ENCODE data around the gene NRK.
"Not testable (repeated sequence)": the region's sequence is repeated elsewhere in the genome, so short reads cannot be mapped to it uniquely, and the experiment has no call there.

Gene NRK, protein sequence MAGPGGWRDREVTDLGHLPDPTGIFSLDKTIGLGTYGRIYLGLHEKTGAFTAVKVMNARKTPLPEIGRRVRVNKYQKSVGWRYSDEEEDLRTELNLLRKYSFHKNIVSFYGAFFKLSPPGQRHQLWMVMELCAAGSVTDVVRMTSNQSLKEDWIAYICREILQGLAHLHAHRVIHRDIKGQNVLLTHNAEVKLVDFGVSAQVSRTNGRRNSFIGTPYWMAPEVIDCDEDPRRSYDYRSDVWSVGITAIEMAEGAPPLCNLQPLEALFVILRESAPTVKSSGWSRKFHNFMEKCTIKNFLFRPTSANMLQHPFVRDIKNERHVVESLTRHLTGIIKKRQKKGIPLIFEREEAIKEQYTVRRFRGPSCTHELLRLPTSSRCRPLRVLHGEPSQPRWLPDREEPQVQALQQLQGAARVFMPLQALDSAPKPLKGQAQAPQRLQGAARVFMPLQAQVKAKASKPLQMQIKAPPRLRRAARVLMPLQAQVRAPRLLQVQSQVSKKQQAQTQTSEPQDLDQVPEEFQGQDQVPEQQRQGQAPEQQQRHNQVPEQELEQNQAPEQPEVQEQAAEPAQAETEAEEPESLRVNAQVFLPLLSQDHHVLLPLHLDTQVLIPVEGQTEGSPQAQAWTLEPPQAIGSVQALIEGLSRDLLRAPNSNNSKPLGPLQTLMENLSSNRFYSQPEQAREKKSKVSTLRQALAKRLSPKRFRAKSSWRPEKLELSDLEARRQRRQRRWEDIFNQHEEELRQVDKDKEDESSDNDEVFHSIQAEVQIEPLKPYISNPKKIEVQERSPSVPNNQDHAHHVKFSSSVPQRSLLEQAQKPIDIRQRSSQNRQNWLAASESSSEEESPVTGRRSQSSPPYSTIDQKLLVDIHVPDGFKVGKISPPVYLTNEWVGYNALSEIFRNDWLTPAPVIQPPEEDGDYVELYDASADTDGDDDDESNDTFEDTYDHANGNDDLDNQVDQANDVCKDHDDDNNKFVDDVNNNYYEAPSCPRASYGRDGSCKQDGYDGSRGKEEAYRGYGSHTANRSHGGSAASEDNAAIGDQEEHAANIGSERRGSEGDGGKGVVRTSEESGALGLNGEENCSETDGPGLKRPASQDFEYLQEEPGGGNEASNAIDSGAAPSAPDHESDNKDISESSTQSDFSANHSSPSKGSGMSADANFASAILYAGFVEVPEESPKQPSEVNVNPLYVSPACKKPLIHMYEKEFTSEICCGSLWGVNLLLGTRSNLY (N-terminal part only)
- total RNA-seq = 0 reads per million in 2 donors

- no peak for DNase-seq
Measured at GRCh38 chrX:105822138-105823091, at the start of gene NRK. TSS of gene NRK (plus strand) at chrX:105822539. CDS start at chrX:105822846, 307 bp downstream.

GRCh38 chrX:105773801-105774200 is 48.5 kb upstream of the NRK start:
- no peak for DNase-seq

DNA sequence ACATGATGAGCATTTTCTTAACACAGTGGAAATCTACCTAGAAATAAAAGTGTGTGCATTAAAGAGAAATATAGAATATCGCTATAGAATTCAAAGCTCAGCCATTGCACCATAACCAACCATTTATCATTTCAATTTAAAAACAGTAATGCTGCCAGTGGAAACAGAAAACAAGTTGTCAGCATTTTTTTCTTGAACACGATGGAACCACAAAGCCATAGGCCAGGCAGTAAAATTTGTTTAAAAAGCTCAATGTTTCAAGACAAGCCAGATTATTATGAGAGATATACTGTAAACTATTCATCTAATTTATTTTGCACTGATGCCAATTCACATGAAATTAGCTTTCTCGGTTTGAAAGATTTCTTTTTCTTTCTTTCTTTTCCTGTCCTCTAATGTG is 46.7 kb upstream of the NRK start:
- no peak for DNase-seq

- no peak for DNase-seq
Measured at GRCh38 chrX:105781804-105782203, 40.5 kb upstream of the NRK start.

DNA sequence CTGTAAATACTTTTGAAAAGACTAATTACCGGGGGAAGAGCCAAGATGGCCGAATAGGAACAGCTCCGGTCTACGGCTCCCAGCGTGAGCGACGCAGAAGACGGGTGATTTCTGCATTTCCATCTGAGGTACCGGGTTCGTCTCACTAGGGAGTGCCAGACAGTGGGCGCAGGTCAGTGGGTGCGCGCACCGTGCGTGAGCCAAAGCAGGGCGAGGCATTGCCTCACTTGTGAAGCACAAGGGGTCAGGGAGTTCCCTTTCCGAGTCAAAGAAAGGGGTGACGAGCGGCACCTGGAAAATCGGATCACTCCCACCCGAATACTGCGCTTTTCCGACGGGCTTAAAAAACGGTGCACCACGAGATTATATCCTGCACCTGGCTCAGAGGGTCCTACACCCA is 25.5 kb upstream of the NRK start:
- DNase-seq = not testable (repeated sequence)

DNA sequence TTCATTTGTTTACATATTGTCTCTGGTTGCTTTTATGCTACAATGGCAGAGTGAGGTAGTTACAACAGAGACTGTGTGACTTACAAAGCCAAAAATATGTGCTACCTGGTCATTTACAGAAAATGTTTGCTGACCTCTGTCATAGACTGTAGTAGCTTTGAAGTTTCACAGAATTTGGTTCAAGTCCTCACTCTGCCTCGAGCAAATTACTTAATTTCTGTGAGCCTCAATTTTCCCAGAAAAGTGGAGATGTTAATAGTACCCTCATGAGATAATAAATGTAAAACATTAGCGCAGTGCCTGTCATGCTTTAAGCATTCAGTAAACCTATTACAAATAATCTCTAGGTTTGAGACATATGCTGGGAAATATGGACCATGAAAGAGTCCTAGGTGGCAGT is 18.4 kb upstream of the NRK start:
- no peak for DNase-seq

- DNase-seq = not testable (repeated sequence)
Measured at GRCh38 chrX:105805655-105806054, 16.7 kb upstream of the NRK start.

DNA sequence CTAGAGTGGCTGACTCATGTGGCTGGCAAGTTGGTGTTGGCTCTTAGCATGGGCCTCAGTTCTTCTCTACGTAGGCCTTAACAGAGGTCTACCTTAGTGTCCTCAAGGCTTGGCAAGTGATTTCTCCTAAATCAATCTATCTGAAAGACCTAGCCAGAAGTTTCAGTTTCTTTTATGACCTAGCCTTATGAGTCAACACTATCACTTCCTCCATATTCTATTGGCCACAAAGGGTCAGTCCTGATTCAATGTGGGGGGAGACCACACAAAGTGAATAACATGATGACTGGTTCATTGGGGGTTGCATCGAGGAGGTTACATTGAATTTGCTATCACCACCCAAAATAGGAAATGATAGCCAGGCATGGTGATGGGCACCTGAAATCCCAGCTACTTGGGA is 5.8 kb upstream of the NRK start:
- no peak for DNase-seq

GRCh38 chrX:105820247-105820646 is 2.1 kb upstream of the NRK start:
- no peak for DNase-seq

DNA sequence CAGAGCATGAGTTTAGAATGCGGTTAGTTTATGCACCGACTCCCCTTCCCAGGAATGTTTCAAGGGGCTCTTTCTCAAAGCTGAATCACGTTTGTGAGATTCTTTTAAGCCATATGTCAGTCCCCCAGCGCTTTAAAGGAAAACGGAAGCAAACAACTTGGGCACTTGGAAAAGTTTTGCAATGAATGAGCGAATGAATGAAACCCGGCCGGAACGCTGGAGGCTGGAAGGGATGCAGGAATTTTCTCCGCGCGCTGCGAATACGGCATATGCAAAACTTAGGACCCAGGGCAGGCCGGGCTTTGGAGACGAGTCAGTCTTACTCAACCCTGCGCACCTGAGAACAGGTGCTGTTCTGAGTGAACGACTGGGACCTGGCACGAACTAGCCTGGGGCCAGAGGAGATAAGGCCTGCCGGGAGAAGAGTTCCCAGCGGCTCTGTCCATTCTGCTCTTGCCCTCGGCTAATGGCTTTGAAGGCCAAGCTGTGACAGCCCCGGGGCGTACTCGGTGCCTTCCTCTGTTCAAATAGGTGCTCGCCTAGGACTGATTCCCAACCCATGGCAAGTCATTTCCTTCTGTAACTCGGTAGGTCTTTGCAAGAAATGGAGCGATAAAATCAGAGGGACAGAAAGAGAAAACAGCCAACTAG is 743 bp upstream of the NRK start:
- no peak for DNase-seq

- DNase-seq = no peak
Measured at GRCh38 chrX:105823092-105823455, 735 bp downstream of the NRK start.

DNA sequence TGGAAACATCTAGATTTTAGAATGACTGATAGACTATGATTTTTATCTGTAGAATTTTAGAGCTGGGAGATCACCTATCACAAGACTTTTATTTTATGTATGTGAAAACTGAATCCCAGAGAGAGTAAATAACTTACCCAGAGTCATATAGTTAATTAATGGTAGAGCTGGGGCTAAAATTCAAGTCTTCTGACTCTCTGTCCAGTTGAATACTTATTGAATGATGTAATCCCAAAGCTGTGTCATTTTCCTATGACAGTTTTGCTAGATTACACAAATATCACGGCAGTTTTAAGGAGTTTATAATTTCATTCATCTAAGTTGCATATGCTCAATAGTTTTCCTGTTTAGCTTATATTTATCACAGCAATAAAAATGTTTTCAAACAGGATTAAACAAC is 6.7 kb downstream of the NRK start:
- no peak for DNase-seq

- no peak for DNase-seq
Measured at GRCh38 chrX:105837232-105837631, 14.9 kb downstream of the NRK start.

- no peak for DNase-seq
Measured at GRCh38 chrX:105845631-105846030, 23.3 kb downstream of the NRK start.

GRCh38 chrX:105850100-105850499 is 27.8 kb downstream of the NRK start:
- DNase-seq = not testable (repeated sequence)

- no peak for DNase-seq
Measured at GRCh38 chrX:105865709-105866108, 43.4 kb downstream of the NRK start.

DNA sequence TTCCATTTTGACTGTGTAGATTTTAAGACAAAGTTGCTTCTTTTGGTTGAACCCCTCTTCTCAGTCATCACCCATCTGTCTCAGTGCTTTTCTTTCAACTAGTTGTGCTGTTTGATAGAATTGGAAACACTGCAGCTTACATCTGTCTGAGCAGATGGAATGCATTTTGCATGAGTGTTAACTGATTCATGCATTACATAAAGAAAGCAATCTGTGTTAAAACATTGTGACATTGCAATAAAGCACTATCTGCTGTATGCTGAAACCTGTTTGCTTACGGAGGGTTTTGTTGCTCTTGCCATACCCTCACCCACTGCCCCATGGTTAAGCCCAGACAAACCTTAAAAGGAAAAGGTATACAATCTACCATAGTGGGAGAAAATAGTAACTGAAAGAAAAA is 47.4 kb downstream of the NRK start:
- no peak for DNase-seq

DNA sequence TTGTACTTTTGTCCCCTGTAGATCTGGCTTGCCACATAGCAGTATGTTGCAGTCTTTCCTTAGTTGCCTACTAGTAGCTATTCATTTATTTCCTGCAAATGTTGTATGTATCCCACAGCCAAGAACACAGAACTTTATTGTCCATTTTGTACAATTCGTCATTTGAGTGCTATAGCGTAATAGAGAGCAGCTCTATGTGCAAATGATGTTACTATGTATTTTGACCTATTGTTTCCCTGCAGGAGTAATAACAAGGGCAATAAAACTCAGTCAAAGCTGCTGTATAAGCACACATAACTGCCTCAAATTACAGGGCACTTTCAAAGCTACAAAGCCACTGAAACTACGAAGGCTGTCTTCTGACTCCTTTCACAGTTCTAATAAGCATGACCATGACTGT is 48.1 kb downstream of the NRK start:
- DNase-seq = no peak

DNA sequence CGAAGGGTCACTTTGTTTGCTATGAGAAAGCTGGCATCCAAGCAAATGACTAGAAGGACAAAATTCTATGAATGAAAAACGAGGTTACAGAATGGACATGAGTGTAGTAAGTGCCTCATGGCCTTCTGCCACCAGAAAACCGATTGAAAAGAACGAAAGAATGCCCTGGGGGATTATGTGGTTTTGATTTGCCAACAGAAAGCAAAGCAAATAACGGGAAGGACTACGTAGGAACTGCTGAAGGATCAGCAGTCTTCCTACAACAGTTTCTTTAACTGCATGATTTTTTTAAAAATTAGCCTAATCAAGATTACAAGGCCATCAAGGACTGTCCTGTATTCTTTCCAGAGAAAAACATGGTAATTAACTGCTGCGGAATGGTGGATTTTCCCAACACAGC is 50.6 kb downstream of the NRK start:
- no peak for DNase-seq

- DNase-seq = no peak
Measured at GRCh38 chrX:105874790-105875189, 52.5 kb downstream of the NRK start.

DNA sequence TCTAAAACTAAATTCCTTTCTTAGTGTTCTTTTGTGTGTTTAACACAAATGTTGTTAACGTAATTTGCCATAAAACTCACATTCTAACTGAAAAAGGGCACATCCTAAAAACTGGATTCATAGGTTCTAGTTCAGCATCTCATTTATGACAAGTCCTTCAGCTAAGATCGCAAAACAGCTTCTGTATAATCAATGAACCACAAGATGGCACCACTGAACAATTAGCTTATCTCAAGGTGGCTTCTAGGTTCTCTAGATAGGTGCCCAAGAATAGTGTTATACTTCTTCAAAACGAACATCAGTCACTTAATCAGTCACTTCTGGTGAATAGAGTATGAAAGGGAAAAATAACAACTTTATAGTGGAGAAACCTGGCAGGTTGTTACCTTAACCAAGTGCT is 54.3 kb downstream of the NRK start:
- no peak for DNase-seq

All from T-helper 2 cell (primary cell).